D341Med (cell line): Measurements from ENCODE around the gene FPR2.
"Not testable (repeated sequence)": the region's sequence is repeated elsewhere in the genome, so short reads cannot be mapped to it uniquely, and the experiment has no call there.

Experiments
- DNase-seq: peaks from one replicate; pipeline ENCODE4 v3.0.0; 2012; ENCODE audit warnings: low spot score

Gene FPR2

DNA sequence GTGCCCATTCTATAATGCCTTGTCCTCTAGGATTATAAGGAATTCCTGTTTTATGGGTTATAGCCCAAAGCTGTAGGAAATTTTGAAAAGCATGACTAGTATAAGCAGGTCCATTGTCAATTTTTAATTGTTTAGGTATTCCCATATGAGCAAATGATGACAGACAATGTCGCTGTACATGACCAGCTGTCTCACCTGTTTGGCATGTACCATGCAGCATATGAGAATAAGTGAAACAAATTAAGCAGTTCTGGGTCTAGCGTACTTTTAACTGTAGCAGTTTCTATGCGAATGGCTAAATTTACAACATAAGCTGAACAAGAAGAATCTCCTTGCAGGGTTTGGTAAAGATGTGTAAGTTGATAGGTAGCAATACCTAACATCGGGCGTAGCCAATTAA, 45.6 kb downstream of the FPR2 start:
- not testable (repeated sequence) for DNase-seq

DNA sequence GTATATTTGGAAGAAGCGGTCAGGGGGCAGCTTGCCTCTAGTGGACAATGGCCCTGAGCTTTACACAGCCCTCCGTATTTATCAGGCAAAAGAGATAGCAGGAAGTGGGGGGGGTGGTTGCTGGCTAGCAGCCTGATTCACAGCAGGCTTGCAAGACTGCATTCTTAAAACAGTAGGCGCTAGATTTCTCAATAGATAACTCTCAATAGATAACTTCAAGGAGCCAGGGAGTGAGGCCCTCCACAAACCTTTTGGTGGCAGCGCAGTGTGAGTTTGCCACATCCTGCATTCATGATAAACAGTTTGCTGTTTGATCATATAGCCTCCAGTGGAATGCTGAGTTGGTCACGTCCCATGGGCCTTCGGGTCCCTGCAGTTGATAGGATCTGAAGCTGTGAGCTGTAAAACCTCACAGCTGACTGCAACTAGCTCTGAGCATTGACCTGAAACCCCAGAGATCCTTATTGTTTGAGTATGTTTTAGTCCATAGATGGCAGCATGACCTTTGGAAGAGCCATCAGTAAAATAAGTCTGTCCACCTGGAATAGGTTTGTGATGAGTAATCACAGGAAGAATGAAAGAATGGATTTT, 46.2 kb downstream of the FPR2 start:
- DNase-seq: no peak

DNA sequence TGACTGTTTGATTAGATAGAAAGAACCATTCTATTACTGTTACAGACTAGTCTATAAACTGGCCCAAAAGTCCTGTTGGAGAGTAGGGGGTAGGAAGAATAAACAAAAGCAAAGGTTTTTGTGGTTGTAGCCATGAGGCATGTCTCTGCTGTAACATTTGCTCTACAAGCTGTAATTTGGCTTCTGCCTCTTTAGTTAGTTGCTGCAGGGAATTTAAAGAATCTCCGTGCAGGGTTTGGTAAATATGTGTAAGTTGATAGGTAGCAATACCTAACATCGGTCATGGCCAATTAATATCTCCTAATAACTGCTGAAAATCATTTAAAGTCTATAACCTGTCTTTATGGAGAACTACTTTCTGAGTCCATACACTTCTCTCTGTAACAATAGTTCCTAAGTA, 46.9 kb downstream of the FPR2 start:
- DNase-seq: no peak

DNA sequence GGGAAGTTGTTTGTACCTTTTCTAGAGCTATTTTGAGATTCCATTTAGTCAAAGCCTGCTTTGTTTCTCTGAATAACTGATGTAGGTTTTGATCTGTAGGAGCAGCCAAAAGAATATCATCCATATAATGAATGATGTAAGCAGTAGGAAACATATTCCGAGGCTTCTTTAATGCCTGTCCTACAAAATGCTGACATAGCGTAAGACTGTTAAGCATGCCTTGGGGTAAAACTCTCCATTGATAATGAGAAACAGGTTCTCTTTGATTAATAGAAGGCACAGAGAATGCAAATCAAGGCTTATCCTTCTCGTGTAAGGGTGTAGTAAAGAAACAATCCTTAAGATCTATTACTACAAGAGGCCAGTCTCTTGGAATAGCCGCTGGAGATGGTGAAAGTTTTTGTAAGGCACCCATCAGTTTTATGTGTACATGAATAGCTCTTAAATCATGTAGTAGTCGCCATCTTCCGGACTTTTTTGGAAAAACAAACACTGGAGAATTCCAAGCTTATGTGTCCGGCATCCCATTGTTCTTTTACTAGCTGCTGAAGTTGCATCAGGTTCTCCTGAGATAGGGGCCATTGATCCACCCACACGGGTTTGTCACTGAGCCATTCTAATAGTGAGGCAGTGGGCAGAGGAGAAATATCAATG, 47.5 kb downstream of the FPR2 start:
- no peak for DNase-seq

GRCh38 chr19:51809787-51810186, 48.8 kb downstream of the FPR2 start:
- DNase-seq: no peak

DNA sequence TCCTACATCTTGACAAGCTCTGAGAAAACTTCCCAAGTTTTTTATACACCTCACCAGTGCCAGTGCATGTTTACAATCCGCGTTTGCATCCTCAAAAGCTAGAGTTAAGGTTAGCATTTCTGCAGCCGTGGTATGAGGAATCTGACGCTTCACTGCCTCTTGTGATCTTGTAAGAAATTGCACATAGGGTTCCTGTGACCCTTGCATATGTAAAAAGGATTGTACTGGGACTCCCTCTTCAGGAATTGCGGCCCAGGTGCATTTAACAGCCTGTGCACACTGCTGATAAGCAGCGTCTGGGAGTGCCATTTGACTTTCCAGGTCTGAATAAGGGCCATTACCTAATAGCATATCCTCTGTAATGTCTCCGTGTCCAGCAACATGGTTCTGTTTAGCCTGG, 49.2 kb downstream of the FPR2 start:
- no peak for DNase-seq

GRCh38 chr19:51811344-51811743, 50.4 kb downstream of the FPR2 start:
- no peak for DNase-seq

DNA sequence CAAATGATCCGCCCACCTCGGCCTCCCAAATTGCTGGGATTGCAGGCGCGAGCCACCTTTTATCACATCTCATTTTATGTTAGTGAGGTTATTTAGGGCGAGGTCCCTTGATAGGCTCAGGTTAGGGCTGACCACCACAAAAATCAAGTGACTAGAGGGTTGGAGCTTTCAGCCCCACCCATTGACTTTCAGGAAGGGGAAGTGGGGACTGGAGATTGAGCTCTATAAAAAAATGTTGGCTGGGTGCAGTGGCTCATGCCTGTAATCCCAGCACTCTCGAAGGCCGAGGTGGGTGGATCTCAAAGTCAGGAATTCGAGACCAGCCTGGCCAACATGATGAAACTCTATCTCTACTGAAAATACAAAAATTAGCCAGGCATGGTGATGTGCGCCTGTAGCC, 54.1 kb downstream of the FPR2 start:
- no peak for DNase-seq

DNA sequence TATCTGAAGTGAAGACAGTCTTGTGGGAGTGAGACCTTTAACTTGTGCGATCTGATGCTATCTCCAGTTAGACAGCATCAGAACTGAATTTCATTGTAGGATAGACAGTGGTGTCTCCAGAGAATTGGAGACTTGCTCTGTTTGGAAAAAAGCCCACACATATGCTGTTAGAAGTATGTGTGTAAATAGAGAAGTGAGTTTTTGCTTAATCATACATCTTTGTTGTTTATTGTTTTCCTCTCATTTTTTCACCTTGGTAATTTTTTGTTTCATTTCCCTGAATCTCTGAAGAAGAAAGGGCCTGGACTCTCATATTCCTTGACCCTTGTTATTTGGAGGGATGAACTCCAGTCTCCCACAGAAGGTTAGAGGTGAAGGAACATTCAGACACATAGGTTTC, 55.7 kb downstream of the FPR2 start:
- no peak for DNase-seq

GRCh38 chr19:51820011-51820410, 59.0 kb downstream of the FPR2 start:
- no peak for DNase-seq
